Embryonic facial prominence (tissue), 1 donor: ENCODE results near the gene PCGF1.

Experiments used
- DNase-seq: peaks from one replicate; pipeline ENCODE4 v3.0.0-alpha.2; 2016; ENCODE audit errors: extremely low spot score

Gene PCGF1

DNA sequence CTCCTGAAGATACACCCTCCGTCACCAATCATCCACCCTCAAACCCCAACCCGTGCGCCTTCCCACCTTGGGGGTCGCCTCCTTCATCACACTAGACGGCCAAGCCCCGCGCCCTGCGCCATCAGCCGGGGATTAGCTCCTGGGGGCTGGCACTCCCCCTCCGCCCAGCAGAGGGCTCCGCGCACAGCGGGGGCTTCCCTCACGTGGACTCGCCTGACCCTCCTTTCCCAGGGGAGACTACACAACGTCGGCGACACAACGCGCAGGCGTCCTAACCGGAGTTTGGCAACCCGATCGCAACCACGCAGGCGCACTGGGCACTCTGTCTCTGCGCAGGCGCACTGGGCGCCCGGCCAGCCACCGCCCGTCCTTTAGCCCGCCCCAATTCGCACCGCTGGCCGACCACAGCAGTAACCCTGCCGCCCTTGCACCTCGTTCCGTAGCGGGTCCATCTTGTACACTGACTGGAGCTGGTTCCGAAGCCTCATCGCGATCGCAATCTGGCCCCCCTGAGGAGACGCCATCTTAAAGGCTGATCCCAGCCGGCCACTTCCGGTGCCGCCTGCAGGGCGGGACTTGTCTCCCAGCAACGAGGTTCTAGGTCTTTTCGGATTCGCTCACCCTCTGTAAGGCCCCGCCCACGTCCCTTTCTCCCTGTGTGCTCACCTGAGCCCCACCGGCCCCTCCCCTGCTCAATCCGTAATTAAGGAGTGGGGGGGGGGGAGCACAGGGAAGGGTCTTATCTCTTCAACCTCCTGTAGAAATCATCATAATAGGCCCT, at the start of gene PCGF1:
Gene PCGF1, minus strand, starts transcription at position 551 of the 781 bp plus-strand sequence. Its CDS starts 27 bp downstream, at position 524.
- peak; percentile 95 for DNase-seq

DNA sequence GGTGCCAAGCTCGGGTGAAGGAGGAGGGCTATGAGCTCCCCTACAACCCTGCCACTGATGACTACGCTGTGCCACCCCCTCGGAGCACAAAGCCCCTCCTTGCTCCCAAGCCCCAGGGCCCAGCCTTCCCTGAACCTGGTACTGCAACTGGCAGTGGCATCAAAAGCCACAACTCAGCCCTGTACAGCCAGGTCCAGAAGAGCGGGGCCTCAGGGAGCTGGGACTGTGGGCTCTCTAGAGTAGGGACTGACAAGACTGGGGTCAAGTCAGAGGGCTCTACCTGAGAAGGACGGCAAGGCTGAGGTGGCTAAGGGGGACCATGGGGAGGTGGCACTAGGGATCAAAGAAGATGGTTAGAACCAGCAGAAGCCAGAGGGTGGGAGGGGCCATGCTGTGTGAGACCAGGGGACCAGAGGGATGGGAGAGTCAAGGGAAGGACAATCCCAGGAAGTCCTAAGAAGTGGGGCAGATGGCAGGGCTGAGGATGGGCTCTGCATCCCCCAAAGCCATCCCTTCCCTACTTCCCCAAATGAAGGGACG, 49.4 kb upstream of the PCGF1 start:
- DNase-seq = no peak

DNA sequence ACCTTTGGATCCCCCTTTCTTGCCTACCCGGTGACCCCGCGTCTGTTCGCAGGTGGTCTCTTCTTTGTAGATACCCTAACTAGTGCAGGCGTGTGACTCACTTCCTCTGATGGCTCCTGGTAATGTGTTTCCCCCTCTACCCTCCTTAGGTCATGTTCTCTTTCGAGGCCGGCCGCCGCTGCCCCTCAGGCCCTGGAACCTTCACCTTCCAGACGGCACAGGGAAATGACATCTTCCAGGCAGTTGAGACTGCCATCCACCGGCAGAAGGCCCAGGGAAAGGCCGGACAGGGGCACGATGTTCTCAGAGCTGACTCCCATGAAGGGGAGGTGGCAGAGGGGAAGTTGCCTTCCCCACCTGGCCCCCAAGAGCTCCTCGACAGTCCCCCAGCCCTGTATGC, 48.7 kb upstream of the PCGF1 start:
- no peak for DNase-seq

DNA sequence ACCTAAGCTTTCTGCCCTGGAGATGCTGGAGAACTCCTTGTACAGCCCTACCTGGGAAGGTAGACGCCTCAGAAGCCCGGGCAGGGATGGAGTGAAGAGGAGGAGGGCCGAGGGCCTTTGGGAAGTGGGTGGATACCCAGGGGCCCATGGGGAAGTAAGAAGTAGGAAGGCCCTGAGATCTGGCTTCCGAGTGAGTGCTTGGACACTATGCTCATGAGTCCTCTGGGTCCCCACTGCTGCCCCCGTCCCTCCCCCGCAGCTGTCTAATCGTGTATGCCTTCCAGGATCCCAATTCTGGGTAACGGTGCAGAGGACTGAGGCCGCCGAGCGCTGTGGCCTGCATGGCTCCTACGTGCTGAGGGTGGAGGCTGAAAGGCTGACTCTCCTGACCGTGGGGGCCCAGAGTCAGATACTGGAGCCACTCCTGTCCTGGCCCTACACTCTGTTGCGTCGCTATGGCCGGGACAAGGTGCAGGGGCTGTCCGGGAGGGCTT, 48.2 kb upstream of the PCGF1 start:
- no peak for DNase-seq

DNA sequence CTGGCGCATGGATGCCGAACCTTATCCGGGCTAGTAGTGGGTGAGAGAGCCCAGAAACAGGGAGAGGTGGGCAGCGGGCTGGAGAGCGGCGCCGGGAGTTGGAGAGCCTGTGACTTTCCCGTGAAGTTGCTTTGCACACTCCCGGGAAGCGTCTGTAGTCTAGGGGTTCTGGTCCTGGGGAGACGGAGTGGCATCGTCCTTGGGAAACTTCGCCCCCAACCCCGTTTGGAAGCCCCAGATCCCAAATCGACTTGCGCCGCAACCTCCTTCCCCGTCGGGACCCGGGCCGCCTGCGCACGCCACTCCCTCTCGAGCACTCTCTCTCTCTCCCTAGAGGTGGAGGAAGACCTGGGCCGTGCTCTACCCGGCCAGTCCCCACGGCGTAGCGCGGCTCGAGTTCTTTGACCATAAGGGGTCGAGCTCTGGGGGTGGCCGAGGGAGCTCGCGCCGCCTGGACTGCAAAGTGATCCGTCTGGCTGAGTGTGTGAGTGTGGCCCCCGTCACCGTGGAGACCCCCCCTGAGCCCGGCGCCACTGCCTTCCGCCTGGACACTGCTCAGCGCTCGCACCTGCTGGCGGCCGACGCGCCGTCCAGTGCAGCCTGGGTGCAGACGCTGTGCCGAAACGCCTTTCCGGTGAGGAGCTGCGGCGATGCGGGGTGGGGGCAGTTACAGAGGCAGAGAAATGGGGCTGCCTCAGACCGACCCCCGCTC, 47.5 kb upstream of the PCGF1 start:
- DNase-seq = no peak

DNA sequence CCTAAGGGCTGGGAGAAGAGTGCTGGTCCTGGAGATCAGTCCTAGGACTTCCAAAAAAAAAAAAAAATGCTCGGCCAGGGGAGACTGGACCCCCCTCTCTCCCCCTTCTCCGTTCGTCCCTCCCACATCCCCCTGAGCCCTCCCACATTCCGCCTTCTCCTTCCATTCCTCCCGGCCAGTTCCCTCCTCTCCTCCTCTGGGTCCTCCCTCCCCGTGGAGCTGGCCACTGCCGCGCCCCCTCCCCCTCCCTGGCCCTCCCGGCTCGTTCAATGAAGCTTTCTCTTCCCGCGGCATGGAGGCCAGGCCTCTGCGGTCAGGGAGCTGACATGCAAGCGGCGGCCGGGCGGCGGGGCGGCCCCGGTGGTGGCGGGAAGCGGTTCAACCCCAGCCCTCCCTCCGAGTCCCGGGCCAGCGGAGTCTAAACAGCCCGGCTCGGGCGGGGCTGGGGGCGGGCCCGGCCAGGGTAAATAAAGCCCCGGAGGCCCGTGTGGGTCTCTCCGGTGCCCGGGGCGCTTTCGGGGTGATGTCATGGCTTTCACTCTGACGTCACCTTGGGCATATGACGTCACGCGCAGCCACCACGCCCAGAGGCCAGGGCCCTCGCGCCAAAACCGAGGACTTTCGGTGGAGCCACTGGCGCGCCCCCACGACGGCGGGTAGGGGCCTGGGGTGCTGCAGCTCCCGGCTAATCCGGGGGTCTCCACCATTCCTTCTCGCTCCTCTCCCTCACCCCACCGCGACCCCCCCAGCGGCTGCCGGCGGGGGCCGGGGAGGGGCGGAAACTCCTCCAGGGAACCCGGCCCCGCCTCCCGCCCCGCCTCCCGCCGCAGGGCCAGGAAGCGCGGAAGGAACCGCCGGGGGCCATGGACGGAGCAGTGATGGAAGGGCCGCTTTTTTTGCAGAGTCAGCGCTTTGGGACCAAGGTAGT, 46.7 kb upstream of the PCGF1 start, which contains the start of the genes DOK1 and LOXL3:
Gene DOK1, plus strand, starts transcription at position 829 of the 928 bp plus-strand sequence. Its CDS starts 35 bp downstream, at position 864.
Gene LOXL3, minus strand, starts transcription at position 51 of the 928 bp plus-strand sequence. CDS start 1,308 bp downstream, outside the sequence.
- peak; percentile 86 for DNase-seq

DNA sequence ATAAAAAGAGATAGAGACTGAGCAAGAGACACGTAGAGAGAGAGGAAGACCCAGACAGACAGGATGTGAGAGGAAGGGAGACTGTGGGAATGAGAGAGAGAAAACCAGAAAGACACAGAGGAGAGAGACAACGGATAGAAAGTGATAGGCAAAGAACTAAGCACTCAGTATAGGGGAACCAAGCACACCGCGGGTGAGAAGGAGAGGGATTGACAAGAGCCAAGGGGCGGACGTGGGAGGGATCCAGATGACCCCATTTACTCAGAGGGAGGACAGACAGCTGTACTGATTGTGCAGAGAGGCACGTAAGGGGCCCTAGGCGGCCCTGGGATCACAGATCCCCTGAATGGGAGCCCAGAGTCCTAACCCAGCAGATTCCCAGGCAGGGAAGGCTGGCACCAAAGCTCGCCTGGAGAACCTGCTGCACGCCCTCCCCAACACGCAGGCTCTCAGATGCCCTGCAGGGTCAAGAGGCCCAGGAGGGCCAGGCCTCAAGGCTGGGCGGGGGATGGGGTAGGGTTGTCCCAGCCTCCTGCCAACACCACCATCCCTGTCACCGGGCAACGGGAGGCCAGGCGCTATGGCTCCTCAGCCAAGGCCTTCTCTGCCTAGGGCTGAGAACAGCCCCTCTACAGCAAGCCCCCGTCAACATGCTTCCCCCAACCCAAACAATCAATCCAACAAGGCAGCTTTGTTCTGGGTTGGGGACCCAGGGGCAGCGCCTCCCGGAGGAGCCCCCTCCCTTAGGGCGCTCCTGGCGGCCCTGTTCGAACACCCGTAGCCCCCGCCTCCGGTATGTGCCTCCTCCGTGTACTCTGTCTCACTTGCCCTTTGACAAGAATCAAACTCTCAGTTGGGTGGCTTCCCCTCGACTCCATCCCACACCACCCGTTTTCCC, 45.7 kb upstream of the PCGF1 start:
- DNase-seq = no peak

DNA sequence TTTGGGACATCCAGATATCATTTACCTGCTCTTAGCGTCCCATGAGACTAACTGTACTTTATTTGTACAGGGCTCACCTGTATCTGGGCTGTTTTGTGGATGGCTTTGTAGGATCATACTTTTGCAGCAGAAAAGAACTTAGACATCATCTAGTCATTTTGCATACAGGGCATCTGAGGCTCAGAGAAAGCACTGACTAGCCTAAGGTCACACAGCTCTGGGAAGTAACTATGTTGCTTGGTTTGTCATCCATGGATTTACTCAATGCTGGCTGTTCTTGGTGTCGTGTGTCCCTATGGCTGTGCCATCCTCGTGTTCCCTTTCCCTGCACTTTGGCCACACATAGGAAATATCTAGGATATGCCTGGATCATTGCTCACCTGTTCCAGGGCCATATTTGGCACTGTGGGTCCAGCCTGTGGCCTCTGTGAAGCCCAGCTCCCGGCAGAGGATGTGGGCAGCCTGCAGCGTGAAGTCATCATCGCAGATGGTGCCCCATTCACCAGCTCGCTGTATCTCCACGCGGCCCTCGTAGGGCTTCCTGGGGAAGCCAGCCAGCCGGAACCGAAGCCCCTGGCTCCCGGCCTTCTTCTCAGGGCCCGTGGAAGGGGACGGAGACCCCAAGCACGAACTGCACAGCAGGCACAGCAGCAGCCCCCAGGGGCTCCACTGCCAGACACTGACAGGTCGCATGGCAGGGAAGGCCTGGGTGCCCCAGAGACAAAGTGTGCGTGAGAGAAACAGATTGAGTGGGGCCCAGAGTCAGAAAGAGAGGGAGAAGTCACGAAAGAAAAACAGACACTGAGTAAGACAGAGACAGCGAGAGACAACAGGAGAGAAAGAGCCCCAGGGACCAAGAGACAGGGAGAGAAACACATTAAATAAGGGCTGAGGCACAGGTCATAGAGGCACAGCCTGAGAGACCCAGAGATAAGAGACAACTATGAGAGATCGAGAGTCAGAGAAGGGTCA, 44.7 kb upstream of the PCGF1 start:
- no peak for DNase-seq

DNA sequence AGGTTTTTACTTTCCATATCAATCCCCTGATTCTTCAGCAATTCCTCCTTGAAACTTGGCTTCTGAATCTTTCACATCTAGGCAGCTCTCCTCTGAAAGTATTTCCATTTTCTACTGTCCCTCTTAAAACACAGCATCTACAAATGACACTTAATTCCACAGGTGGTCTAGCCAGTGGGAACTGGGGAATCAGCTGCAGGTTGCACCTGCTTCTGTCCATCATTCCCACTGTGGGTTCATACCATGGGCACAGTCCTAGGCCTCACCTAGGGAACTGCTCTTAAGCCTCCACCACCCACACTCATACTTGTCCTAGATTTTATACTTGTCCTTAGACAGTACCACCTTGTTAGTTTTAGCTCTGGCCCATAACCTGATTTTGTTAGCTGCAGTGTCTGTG, 44.0 kb upstream of the PCGF1 start:
- DNase-seq = no peak

DNA sequence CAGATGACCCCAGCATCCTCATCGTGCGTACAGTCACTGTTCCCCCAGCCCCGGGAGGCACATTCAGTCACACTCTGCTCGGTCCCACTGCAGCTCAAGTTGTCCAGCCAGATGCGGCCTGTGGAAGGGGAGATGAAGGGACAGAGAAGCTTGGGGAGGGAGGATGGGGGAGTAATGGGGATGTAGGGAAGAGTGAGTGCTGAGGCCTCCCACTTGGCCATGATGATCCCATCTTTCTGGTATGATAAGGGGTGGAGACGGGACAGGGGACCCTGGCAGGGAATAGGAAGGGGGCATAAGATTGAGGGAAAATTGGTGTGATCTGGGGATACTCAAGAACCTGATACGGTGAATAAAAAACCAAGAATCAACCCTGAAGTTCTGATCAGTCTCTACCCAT, 42.7 kb upstream of the PCGF1 start:
- no peak for DNase-seq

DNA sequence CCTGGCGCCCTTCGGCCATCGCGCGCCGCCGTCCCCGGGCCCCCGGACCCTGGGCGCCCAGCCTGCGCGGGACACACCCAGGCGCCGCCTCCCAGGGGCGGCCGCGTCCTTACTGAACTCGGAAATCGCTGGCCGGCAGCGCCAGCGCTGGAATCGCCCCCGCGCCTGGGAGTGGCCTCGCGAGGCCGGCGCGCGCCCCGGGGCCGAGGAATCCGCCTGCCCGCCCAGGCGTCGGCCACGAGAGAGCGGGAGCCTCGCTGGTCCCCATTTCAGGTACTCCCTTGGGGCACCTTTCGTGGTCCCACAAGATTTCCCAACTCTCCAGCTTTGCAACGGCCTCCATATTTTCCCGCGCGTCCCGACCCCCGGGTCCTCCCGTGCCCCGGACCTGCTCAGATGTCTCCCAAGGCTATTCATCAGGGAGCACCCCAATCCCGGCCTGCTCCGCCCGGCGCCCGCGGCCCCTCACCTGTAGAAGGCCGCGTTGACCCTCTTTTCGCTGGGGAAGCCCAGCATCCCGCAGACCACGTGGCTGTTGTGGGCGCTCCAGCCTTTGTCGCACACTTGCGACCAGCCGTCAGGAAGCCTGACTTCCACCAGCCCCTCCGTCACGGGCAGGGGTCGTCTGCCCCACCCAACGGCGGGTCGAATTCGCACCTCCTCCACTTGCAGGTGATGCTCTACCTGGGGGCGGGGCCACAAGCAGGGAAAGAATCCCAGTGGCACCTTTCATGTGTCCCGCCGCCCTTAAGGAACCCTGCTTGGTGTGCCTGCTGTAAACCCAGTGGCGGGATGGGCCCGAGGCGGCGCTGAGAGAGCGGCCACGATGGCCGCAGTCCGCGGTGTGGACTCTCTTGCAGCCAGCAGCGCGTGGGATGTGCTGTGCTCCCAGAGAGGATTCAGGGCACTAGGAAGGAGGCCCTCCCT, 41.7 kb upstream of the PCGF1 start:
- no peak for DNase-seq

DNA sequence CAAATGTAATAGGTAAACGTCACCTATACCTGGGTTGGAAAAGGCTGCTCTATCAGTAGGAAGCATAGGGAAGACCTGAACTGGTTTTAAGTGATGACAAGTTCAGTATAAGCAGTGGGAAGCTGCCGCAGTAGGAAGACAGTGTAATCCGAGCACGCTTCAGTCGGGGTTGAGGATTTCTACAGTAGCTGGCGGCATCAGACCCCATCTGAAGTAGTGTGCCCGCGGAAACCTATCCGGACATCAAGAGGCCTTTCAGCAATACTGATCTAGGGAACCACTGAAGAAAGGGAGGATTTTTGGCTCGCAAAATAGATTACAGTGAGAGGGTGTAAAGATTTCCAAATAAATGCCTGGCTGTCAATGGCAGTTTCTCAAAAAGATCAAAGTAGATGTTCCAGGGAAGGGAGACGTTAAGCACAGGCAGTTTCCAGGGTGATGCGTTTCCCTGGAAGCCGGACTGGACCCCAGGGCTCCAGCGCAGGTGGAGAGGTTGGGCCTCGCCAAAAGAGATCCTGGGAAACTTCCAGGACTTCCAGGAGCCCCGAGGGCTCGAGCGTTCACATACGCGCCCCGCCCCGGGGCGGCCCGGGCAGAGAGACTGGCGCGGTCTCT, 40.9 kb upstream of the PCGF1 start:
- DNase-seq = no peak

DNA sequence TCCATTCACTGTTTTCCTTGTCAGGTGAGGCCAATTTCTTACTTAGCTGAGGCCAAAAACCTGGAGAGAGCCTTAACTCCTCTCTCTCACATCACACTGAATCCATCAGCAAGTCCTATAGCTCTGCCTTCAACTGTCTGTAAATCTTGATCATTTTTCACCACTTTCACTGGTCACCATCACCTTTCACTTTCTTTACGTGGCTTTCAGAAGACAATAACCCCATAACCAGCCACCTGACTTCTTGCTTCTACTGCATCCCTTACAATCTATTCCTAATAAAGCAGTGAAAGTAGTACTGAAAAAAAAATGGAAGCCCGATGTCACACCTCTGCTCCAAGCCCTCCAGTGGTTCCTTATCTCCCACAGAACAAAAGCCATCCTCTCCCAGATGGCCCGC, 38.5 kb upstream of the PCGF1 start:
- DNase-seq = no peak

DNA sequence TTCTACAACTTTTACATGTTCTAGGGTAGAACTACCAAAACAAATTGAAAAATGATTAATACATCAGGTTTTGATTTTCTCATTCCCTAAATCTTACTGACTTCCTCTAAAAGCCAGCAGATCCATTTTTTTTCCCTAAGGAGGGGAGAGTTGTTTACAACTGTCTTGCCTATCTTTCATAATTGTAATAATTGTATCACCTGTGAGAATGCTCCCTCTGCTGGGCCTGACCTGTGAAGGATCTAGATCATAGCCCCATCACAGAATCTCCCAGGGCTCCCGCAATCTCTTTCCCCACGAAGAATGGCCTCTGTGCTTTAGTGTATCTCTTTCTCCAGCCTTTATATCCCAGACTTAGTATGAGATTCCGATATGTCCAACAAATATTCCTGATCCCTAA, 37.1 kb upstream of the PCGF1 start:
- DNase-seq = no peak

DNA sequence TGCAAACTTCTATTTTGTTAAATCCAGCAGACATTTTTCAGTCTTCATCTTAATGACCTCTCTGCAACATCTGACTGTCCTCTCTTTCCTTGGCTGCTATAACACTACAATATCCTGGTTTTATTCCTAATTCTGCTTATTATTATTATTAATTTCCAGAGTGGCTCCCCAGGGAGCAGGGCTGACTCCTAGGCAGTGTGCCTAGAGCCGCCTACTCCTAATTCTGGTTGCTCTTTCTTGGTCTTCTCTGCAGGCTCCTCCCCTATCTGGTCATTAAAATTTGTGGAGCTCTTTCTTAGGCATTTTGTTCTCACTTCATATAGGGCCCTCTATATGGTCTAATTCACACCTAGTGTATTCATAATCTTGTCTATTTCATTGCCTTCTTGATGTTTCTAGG, 35.5 kb upstream of the PCGF1 start:
- no peak for DNase-seq

DNA sequence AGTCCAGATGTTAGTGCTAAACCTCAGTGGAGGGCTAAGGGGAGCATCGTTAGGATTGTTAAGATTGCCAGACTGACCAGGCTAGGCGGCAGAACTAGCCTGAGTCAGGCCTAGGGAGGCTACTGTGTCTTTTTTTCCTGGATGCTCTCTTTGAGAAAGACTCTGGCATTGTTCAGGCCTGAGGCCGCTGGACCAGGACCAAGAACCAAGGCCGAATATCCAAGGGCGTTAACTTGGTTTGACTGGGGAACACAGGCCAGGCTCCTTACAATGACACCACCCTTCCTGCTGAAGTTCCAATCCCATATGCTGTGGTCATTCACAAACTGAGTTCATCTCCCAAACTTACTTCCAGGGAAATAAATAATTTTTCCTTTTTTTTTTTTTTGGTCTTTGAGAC, 32.8 kb upstream of the PCGF1 start:
- no peak for DNase-seq

DNA sequence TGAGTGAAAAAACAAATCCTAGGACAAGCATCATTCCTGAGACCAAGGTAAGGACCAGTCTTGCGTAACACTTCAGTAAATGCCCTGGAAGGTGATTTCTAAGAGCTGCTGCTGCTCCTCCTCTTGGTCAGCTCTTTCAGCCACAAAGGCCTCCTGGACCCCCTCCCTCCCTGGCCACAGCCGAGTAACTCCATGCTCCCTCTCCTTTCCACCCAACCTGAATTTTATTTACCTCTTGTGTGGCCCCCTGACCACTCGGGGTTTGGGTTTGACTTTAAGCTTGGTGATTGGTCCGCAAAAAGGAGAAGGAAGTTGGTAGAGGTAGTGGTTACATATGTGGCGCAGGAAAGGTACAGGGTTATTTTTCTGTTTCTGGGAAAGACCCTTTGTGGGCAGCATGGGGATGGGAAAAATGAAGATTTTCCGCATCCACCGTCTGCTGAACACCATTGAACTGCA, 31.4 kb upstream of the PCGF1 start:
- no peak for DNase-seq

DNA sequence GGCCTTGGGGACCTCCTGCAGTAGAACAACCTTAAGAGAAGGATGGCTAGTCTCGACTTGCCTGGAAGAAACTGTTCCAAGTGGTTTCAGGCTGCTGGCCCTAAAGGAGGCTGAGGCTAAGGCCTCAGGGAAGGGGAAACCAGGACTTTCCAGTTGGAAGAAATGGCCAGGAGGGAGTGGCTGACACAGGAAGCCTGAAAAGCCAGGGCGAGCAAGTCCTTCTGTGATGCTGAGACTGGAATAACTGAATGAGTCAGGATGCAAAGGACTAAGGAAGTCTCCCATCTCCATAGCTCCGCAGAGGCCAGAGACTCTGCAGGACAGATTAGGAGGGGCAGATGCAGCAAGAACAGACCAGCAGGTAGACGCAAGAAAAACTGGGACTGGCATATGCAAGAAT, 29.6 kb upstream of the PCGF1 start:
- DNase-seq = no peak
